IMR-90 (cell line): ENCODE results near the gene FSD1. TPM values are rescaled to one million over a fixed set of nuclear protein-coding genes. Genes with fewer than 3 reads are reported as not detected.

Experiments used
- ATAC-seq: fragments of 200-7000 bp; cut with Tn5 transposase; 2 replicates; pipeline ENCODE4 v1.9.1; 2020; ENCODE audit warnings: low read depth, mild to moderate bottlenecking, moderate library complexity
- BruUV-seq: library from RNA; stranded (reverse); fragments of 400-500 nt; replicated peaks from 2 replicates; lab custom pipeline; 2021; lab: Mats Ljungman, UMichigan
- CTCF ChIA-PET: fragments of 300-600 bp; formaldehyde crosslinking; extraction: SDS; loops from one replicate; lab custom pipeline; 2021; ENCODE audit warnings: antibody characterized with exemption; lab: Yijun Ruan, JAX
- POLR2A ChIA-PET: fragments of 300-600 bp; sonication (Branson Sonifier 250); formaldehyde crosslinking; loops from one replicate; lab custom pipeline; 2022; ENCODE audit warnings: antibody characterized with exemption; ENCODE audit not compliant: unreplicated experiment; lab: Charles Lee
- DNase-seq: peaks from one replicate; pipeline ENCODE4 v3.0.0; 2013
- H2AFZ ChIP-seq: replicated peaks from 2 replicates; pipeline ENCODE3; 2013; ENCODE audit warnings: low read length, mild to moderate bottlenecking; ENCODE audit not compliant: poor library complexity
- H2AK5ac ChIP-seq: 2 replicates; pipeline ENCODE4 v1.6.1; 2013; ENCODE audit warnings: low read depth, low read length, inconsistent platforms
- H2AK9ac ChIP-seq: replicated peaks from 2 replicates; pipeline ENCODE3; 2013; ENCODE audit warnings: mild to moderate bottlenecking, low read depth, low read length, moderate library complexity; ENCODE audit not compliant: poor library complexity
- H2BK120ac ChIP-seq: 2 replicates; pipeline ENCODE4 v1.6.1; 2013; ENCODE audit warnings: low read depth, low read length, inconsistent platforms
- H2BK15ac ChIP-seq: 3 replicates; pipeline ENCODE4 v1.6.1; 2013; ENCODE audit warnings: low read depth, low read length, inconsistent platforms
- H2BK20ac ChIP-seq: 2 replicates; pipeline ENCODE4 v1.6.1; 2013; ENCODE audit warnings: low read depth, mild to moderate bottlenecking, inconsistent platforms, low read length, moderate library complexity
- H2BK5ac ChIP-seq: 2 replicates; pipeline ENCODE4 v1.6.1; 2013; ENCODE audit warnings: mild to moderate bottlenecking, low read depth, low read length, inconsistent platforms; ENCODE audit not compliant: poor library complexity, severe bottlenecking
- H3K14ac ChIP-seq: replicated peaks from 2 replicates; pipeline ENCODE4 v1.6.1; 2013; ENCODE audit warnings: low read depth, low read length, inconsistent platforms
- H3K18ac ChIP-seq: 2 replicates; pipeline ENCODE4 v1.6.1; 2013; ENCODE audit warnings: low read depth, low read length, control low read depth
- H3K23ac ChIP-seq: 2 replicates; pipeline ENCODE4 v1.6.1; 2013; ENCODE audit warnings: low read depth, low read length, inconsistent platforms
- H3K27ac ChIP-seq: 2 replicates; pipeline ENCODE4 v1.5.1; 2013; ENCODE audit warnings: mild to moderate bottlenecking, control low read depth, low read length; ENCODE audit not compliant: insufficient read depth
- H3K27me3 ChIP-seq: 2 replicates; pipeline ENCODE4 v1.6.1; 2013; ENCODE audit warnings: low read length; ENCODE audit not compliant: control insufficient read depth, insufficient read depth
- H3K36me3 ChIP-seq: 2 replicates; pipeline ENCODE4 v1.6.1; 2013; ENCODE audit warnings: low read length, mixed read lengths; ENCODE audit not compliant: control insufficient read depth, insufficient read depth
- H3K4ac ChIP-seq: 2 replicates; pipeline ENCODE4 v1.6.1; 2013; ENCODE audit warnings: low read depth, low read length, inconsistent platforms
- H3K4me1 ChIP-seq: 2 replicates; pipeline ENCODE4 v1.6.1; 2013; ENCODE audit warnings: low read length, mixed read lengths; ENCODE audit not compliant: control insufficient read depth, insufficient read depth
- H3K4me2 ChIP-seq: 2 replicates; pipeline ENCODE4 v1.6.1; 2013; ENCODE audit warnings: low read depth, mild to moderate bottlenecking, control low read depth, low read length, moderate library complexity
- H3K4me3 ChIP-seq: 2 replicates; pipeline ENCODE4 v1.5.1; 2013; ENCODE audit warnings: low read depth, mild to moderate bottlenecking, control low read depth, low read length, moderate library complexity; ENCODE audit not compliant: insufficient read depth
- H3K56ac ChIP-seq: 2 replicates; pipeline ENCODE4 v1.6.1; 2013; ENCODE audit warnings: low read length, inconsistent platforms; ENCODE audit not compliant: insufficient read depth; ENCODE audit errors: extremely low read depth
- H3K79me1 ChIP-seq, 2 experiments: 2 replicates each; pipeline ENCODE4 v1.6.1; 2013; ENCODE audit warnings: low read length in 2 of 2, inconsistent platforms in 1 of 2, low read depth in 1 of 2
- H3K9ac ChIP-seq: 2 replicates; pipeline ENCODE4 v1.6.1; 2013; ENCODE audit warnings: low read depth, low read length, control low read depth
- H3K9me1 ChIP-seq: 2 replicates; pipeline ENCODE4 v1.6.1; 2013; ENCODE audit warnings: low read length, inconsistent platforms; ENCODE audit not compliant: insufficient read depth
- H3K9me3 ChIP-seq: 2 replicates; pipeline ENCODE4 v1.6.1; 2013; ENCODE audit warnings: low read length; ENCODE audit not compliant: control insufficient read depth, insufficient read depth
- H4K20me1 ChIP-seq: 2 replicates; pipeline ENCODE4 v1.6.1; 2013; ENCODE audit warnings: low read length, inconsistent platforms; ENCODE audit not compliant: insufficient read depth
- H4K5ac ChIP-seq: 2 replicates; pipeline ENCODE4 v1.6.1; 2013; ENCODE audit warnings: mild to moderate bottlenecking, low read depth, low read length, control low read depth
- H4K8ac ChIP-seq, 2 experiments: 2 replicates each; pipeline ENCODE4 v1.6.1; 2013; ENCODE audit warnings: low read depth in 2 of 2, low read length in 2 of 2, control low read depth in 1 of 2, inconsistent platforms in 1 of 2
- H4K91ac ChIP-seq: 2 replicates; pipeline ENCODE4 v1.6.1; 2013; ENCODE audit warnings: low read depth, low read length, inconsistent platforms; ENCODE audit not compliant: insufficient read depth
- BHLHE40 ChIP-seq: fragments of 150-350 bp; IDR thresholded peaks from 2 replicates; pipeline ENCODE4 v1.6.1; 2016; ENCODE audit warnings: mild to moderate bottlenecking, low read depth, low read length
- CEBPB ChIP-seq: IDR thresholded peaks from 2 replicates; pipeline ENCODE4 v1.6.1; 2012; ENCODE audit warnings: low read depth, low read length, improper control_type of control experiment
- CHD1 ChIP-seq: IDR thresholded peaks from 2 replicates; pipeline ENCODE4 v1.6.1; 2012; ENCODE audit warnings: low read depth, low read length, improper control_type of control experiment
- FOS ChIP-seq: fragments of 150-350 bp; IDR thresholded peaks from 2 replicates; pipeline ENCODE4 v1.6.1; 2016; ENCODE audit warnings: low read depth, low read length
- MAFK ChIP-seq: IDR thresholded peaks from 2 replicates; pipeline ENCODE4 v1.6.1; 2012; ENCODE audit warnings: low read depth, low read length, improper control_type of control experiment
- MAZ ChIP-seq: IDR thresholded peaks from 2 replicates; pipeline ENCODE4 v1.6.1; 2012; ENCODE audit warnings: low read depth, mild to moderate bottlenecking, low read length, improper control_type of control experiment, moderate library complexity, borderline replicate concordance
- MXI1 ChIP-seq: IDR thresholded peaks from 2 replicates; pipeline ENCODE4 v1.6.1; 2012; ENCODE audit warnings: low read depth, mild to moderate bottlenecking, low read length, moderate library complexity, borderline replicate concordance
- NFE2L2 ChIP-seq: fragments of 150-350 bp; IDR thresholded peaks from 2 replicates; pipeline ENCODE4 v1.6.1; 2016; ENCODE audit warnings: low read depth, mild to moderate bottlenecking, low read length
- POLR2A ChIP-seq: IDR thresholded peaks from 2 replicates; pipeline ENCODE4 v1.6.1; 2012; ENCODE audit warnings: mild to moderate bottlenecking, low read depth, low read length
- RAD21 ChIP-seq: IDR thresholded peaks from 2 replicates; pipeline ENCODE4 v1.6.1; 2012; ENCODE audit warnings: low read length, improper control_type of control experiment
- RCOR1 ChIP-seq: IDR thresholded peaks from 2 replicates; pipeline ENCODE4 v1.6.1; 2012; ENCODE audit warnings: mild to moderate bottlenecking, low read length, improper control_type of control experiment; ENCODE audit not compliant: insufficient replicate concordance
- RFX5 ChIP-seq: IDR thresholded peaks from 2 replicates; pipeline ENCODE4 v1.8.0; 2012; ENCODE audit warnings: low read depth, mild to moderate bottlenecking, low read length, moderate library complexity
- SMC3 ChIP-seq: fragments of 150-350 bp; IDR thresholded peaks from 2 replicates; pipeline ENCODE4 v1.6.1; 2016; ENCODE audit warnings: low read depth, mild to moderate bottlenecking, antibody characterized with exemption, low read length, moderate library complexity
- whole genome bisulfite sequencing, 2 experiments: methylation state at CpG; one replicate each; pipeline versions ENCODE4 v1.1.5 to v1.1.7; 2013; ENCODE audit warnings: missing lambda C conversion rate in 2 of 2; ENCODE audit not compliant: insufficient read length in 1 of 2; ENCODE audit errors: extremely low coverage in 2 of 2; 5-methylcytosine and 5-hydroxymethylcytosine counted together
- dilution Hi-C: fragments of 300-500 bp; cut with HindIII; formaldehyde crosslinking; loops from one replicate; pipeline ENCODE4 v1.14.3; 2018; ENCODE audit warnings: low sequenced_read_pairs; ENCODE audit not compliant: unreplicated experiment
- in situ Hi-C: fragments of 300-500 bp; cut with MboI; formaldehyde crosslinking; loops from 3 replicates; pipeline ENCODE4 v1.14.3; 2019; ENCODE audit warnings: low sequenced_read_pairs, inconsistent platforms, mixed read lengths
- intact Hi-C: fragments of 100-400 bp; cut with micrococcal nuclease; formaldehyde crosslinking; loops from 2 replicates; pipeline ENCODE4 v1.10.0; 2022
- polyA plus RNA-seq, 3 experiments: library from polyadenylated mRNA; depleted of rRNA; stranded (reverse); fragments of >200 nt; gene quantifications; 2 replicates each; pipeline ENCODE4 v1.2.3, GENCODE V29; 2012; ENCODE audit warnings: low replicate concordance in 1 of 3
- total RNA-seq: library from RNA; depleted of rRNA; stranded (reverse); fragments of >200 nt; gene quantifications from 2 replicates; pipeline ENCODE4 v1.2.3, GENCODE V29; 2012
- TF ChIP-seq, protein P1 (sequence below): conservative IDR thresholded peaks from 2 replicates; pipeline ENCODE4 v1.5.1; 2012; ENCODE audit warnings: mild to moderate bottlenecking, low read depth, low read length, improper control_type of control experiment
- TF ChIP-seq, protein P2 (sequence below): fragments of 150-350 bp; IDR thresholded peaks from 2 replicates; pipeline ENCODE4 v1.6.1; 2017; ENCODE audit warnings: mild to moderate bottlenecking, antibody characterized with exemption, low read length, low read depth
- TF ChIP-seq, protein P3 (sequence below): fragments of 150-350 bp; IDR thresholded peaks from 2 replicates; pipeline ENCODE4 v1.6.1; 2016; ENCODE audit warnings: low read depth, mild to moderate bottlenecking, low read length, moderate library complexity, borderline replicate concordance

FSD1 gene
- total and polyA plus RNA-seq, 2 of the 4 experiments (the other 2 are of a cell fraction), result 17.4 to 24.4 TPM

DNA sequence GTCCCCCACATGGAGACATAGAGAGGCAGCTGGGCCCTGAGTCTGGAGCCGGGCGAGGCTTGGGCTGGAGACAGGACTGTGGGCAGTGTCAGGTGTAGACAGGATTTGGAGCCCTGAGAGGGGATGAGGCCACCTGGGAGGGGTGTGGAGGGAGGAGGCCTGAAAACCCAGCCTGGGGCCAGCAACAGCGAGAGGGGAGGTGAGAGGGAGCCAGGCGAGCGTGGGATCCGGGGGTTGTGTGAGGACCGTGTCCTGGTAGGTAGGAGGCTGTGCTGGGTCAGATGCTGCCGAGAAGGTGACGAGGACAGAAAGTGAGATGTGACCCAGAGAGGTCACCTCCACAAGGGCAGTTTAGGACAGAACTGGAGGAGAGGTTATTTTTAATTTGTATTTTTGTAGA lies 46.3 kb downstream of the FSD1 start:
- H3K4me3 ChIP-seq, result no peak overlapping the region
- no peak overlapping the region for H3K14ac ChIP-seq
- no peak overlapping the region for H2BK15ac ChIP-seq
- no peak overlapping the region for H3K4ac ChIP-seq
- H3K18ac ChIP-seq, result no peak overlapping the region
- H3K9ac ChIP-seq, result no peak overlapping the region
- H2AFZ ChIP-seq, result no peak overlapping the region
- no peaks in the 10 kb centered on the region for H3K27me3 ChIP-seq
- H4K20me1 ChIP-seq, result no peaks in the 10 kb centered on the region; the same call in 1 of the 2 replicates
- H3K23ac ChIP-seq, result no peak overlapping the region
- dilution Hi-C loops (no loop called here), in situ Hi-C loops (loop anchor here (5.0 kb wide), 1 partner anchor 83 kb away; no protein-coding TSS in a partner anchor), intact Hi-C loops (no loop called here)
- H2AK9ac ChIP-seq, result no peak overlapping the region
- no peak overlapping the region for H3K27ac ChIP-seq
- ATAC-seq, result no peak
- H4K91ac ChIP-seq, result no peak overlapping the region
- no peak overlapping the region for H3K4me2 ChIP-seq
- no peak overlapping the region for H2BK20ac ChIP-seq
- H4K5ac ChIP-seq, result no peak overlapping the region
- BruUV-seq, result no TSS peak
- no peak overlapping the region for H4K8ac ChIP-seq
- no peak for DNase-seq
- no peak overlapping the region for H2BK120ac ChIP-seq
- CTCF ChIA-PET, result no interaction called here
- no peaks in the 10 kb centered on the region for H3K4me1 ChIP-seq
- TF ChIP-seq NFE2L2 (no peak), CEBPB (no peak), RFX5 (no peak), RAD21 (no peak), POLR2A (no peak), MAZ (no peak), FOS (no peak), RCOR1 (no peak), MAFK (no peak), SMC3 (no peak), CHD1 (no peak), MXI1 (no peak), BHLHE40 (no peak)
- TF ChIP-seq, protein P1, sequence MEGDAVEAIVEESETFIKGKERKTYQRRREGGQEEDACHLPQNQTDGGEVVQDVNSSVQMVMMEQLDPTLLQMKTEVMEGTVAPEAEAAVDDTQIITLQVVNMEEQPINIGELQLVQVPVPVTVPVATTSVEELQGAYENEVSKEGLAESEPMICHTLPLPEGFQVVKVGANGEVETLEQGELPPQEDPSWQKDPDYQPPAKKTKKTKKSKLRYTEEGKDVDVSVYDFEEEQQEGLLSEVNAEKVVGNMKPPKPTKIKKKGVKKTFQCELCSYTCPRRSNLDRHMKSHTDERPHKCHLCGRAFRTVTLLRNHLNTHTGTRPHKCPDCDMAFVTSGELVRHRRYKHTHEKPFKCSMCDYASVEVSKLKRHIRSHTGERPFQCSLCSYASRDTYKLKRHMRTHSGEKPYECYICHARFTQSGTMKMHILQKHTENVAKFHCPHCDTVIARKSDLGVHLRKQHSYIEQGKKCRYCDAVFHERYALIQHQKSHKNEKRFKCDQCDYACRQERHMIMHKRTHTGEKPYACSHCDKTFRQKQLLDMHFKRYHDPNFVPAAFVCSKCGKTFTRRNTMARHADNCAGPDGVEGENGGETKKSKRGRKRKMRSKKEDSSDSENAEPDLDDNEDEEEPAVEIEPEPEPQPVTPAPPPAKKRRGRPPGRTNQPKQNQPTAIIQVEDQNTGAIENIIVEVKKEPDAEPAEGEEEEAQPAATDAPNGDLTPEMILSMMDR, result no peak
- TF ChIP-seq, protein P2, sequence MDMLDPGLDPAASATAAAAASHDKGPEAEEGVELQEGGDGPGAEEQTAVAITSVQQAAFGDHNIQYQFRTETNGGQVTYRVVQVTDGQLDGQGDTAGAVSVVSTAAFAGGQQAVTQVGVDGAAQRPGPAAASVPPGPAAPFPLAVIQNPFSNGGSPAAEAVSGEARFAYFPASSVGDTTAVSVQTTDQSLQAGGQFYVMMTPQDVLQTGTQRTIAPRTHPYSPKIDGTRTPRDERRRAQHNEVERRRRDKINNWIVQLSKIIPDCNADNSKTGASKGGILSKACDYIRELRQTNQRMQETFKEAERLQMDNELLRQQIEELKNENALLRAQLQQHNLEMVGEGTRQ, result no peak
- TF ChIP-seq, protein P3, sequence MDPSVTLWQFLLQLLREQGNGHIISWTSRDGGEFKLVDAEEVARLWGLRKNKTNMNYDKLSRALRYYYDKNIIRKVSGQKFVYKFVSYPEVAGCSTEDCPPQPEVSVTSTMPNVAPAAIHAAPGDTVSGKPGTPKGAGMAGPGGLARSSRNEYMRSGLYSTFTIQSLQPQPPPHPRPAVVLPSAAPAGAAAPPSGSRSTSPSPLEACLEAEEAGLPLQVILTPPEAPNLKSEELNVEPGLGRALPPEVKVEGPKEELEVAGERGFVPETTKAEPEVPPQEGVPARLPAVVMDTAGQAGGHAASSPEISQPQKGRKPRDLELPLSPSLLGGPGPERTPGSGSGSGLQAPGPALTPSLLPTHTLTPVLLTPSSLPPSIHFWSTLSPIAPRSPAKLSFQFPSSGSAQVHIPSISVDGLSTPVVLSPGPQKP, result no peak
- peaks cover 0 to 4% of the 10 kb centered on the region in 2 experiments; a peak in 1 of 4 replicates for H3K79me1 ChIP-seq
- no peak overlapping the region for H3K56ac ChIP-seq
- 100% methylated on average over 6 of the region's 9 CpGs; no CpG with 5 or more reads in 1 of the 2 experiments for WGBS, 2 experiments
- POLR2A ChIA-PET, result no interaction called here
- H3K36me3 ChIP-seq, result peaks cover 13% of the 10 kb centered on the region
- H3K9me3 ChIP-seq, result no peaks in the 10 kb centered on the region
- no peak overlapping the region for H2AK5ac ChIP-seq
- H2BK5ac ChIP-seq, result no peak overlapping the region
- no peaks in the 10 kb centered on the region for H3K9me1 ChIP-seq
